Activated naive CD8-positive, alpha-beta T cell treated with anti-CD3 and anti-CD28 coated beads, Interleukin-2, amount 50 U/mL, for 24 hours (primary cell): ENCODE measurements around the gene RAC3.

Source experiments
- ATAC-seq: fragments of 150-1000 bp; cut with Tn5 transposase; one replicate; pipeline ENCODE4 v1.10.0; 2021
- DNase-seq: peaks from one replicate; pipeline ENCODE4 v3.0.0; 2021
- H3K27ac Mint-ChIP-seq: one replicate; pipeline ENCODE4 v1.8.0; 2021; ENCODE audit warnings: mild to moderate bottlenecking, mixed read lengths
- H3K27me3 Mint-ChIP-seq: one replicate; pipeline ENCODE4 v1.8.0; 2021; ENCODE audit warnings: mixed read lengths
- H3K36me3 Mint-ChIP-seq: one replicate; pipeline ENCODE4 v1.8.0; 2021; ENCODE audit warnings: low read depth, mixed read lengths
- H3K4me1 Mint-ChIP-seq: one replicate; pipeline ENCODE4 v1.8.0; 2021; ENCODE audit warnings: mixed read lengths
- H3K4me3 Mint-ChIP-seq: one replicate; pipeline ENCODE4 v1.8.0; 2021; ENCODE audit warnings: mild to moderate bottlenecking, moderate library complexity, mixed read lengths
- H3K9me3 Mint-ChIP-seq: one replicate; pipeline ENCODE4 v1.8.0; 2021; ENCODE audit warnings: mixed read lengths

The RAC3 gene

DNA sequence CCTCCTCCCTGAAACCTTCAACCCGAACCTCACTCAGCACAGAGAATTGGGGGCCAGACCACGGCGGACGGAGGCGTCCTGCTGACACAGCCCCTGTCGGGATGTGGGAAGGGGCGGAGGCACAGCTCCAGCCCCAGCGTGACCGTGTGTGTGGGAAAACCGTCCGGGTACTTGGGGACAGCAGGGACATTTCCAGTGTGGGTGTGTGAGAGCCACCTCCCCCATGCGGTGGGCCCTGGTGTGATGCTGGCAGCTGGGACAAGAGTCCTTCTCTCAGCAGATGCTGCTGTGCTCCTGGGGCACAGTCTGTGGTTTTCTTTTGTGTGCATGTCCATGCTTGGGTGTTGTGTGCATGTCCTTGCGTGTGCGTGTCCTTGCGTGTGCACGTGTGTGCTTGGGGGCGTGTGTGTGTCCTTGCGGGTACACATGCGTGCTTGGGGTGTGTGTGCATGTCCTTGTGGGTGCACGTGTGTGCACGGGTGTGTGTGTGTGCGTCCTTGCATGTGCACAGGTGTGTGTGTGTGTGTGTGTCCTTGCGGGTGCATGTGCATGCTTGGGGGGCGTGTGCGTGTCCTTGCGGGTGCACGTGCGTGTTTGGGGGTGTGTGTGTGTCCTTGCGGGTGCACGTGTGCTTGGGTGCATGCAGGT lies 25.7 kb upstream of the RAC3 start:
- no peak overlapping the region for H3K27ac Mint-ChIP-seq
- peaks cover 19% of the 10 kb centered on the region for H3K4me1 Mint-ChIP-seq

GRCh38 chr17:82006468-82007227 lies 24.8 kb upstream of the RAC3 start:
- Mint-ChIP-seq H3K4me3 (no peak overlapping the region), H3K9me3 (no peaks in the 10 kb centered on the region), H3K36me3 (no peaks in the 10 kb centered on the region), H3K4me1 (peaks cover 19% of the 10 kb centered on the region), H3K27me3 (no peaks in the 10 kb centered on the region), H3K27ac (no peak overlapping the region)
- DNase-seq (no peak), ATAC-seq (no peak)

More for the DNA sequence above, 25.7 kb upstream of the RAC3 start:
- no peaks in the 10 kb centered on the region for H3K9me3 Mint-ChIP-seq
- ATAC-seq (no peak), DNase-seq (no peak)
- no peaks in the 10 kb centered on the region for H3K36me3 Mint-ChIP-seq
- H3K4me3 Mint-ChIP-seq = no peak overlapping the region
- no peaks in the 10 kb centered on the region for H3K27me3 Mint-ChIP-seq

GRCh38 chr17:82007228-82007494 lies 24.3 kb upstream of the RAC3 start:
- ATAC-seq (no peak), DNase-seq (no peak)
- Mint-ChIP-seq H3K4me3 (no peak overlapping the region), H3K27ac (no peak overlapping the region), H3K9me3 (no peaks in the 10 kb centered on the region), H3K4me1 (peaks cover 19% of the 10 kb centered on the region), H3K27me3 (no peaks in the 10 kb centered on the region), H3K36me3 (no peaks in the 10 kb centered on the region)

DNA sequence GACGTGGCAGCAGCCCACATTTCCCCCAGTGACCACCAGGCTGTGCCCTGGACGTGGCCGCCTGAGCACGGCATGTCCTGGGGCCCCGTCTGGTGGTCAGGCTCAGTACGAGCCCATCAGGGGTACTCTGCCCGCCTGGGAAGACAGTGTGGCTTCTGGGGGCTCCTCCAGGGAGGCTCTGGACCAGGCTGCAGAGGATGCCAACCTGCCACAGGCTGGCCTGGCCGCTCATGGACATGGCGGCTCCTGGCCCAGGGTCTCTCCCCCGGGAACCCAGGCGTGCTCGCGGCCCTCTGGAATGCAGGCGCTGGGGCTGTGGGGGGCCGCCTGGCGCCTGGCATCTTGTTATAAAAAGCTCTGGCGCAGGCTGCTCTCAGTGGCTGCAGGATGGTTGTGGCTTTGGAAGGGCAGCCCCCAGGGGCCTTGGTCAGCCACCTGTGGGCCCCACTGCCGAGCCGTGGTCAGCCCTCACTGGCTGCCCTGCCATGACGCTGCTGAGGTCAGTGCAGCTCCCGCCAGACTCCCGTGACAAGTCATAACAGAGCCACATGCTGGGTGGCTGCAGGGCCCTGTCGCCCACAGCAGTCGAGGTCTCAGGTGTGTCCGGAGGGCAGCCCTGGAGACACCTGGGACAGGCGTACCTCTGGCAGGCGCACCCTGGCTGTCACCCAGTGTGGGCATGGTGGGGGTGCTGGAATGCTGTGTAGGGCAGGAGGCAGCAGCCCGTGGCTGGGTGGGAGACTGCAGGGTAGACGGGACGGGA lies 23.8 kb upstream of the RAC3 start:
- DNase-seq = no peak
- ATAC-seq = no peak
- Mint-ChIP-seq H3K27me3 (no peaks in the 10 kb centered on the region), H3K4me3 (no peak overlapping the region), H3K4me1 (peaks cover 19% of the 10 kb centered on the region), H3K36me3 (no peaks in the 10 kb centered on the region), H3K9me3 (no peaks in the 10 kb centered on the region), H3K27ac (no peak overlapping the region)

DNA sequence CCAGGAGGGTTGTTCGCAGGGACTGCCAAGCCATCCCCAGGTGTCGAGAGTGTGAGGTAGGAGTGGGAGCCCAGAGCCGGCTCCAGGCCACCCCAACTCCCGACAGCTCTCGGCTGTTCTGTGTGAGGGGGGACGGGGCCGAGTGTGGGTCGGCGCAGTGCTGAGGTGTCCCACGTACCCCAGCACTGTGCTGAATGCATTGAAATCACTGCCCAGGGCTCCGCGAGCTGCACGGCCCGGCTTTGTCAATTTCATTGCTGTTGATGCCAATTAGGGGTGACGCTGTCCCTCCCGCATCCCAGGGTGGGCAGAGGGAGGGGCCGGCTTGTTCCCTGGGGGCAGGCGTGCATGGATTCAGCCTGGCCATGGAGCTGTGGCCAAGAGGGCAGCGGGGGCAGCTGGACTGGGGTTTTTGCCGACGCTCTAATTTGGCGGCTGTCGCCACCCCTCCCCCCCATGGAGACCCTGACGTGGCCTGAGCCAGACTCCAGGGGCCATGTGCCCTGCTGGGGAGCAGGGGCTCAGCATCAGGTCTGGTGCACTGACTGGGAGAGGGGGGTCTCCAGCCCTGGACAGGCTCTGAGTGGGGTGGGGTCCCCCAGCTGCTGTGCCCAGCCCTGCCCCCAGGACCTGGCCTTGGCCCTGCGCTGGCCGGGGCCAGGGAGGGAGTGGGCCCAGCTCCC lies 23.1 kb upstream of the RAC3 start:
- Mint-ChIP-seq H3K9me3 (no peaks in the 10 kb centered on the region), H3K4me3 (no peak overlapping the region), H3K27me3 (no peaks in the 10 kb centered on the region), H3K27ac (no peak overlapping the region), H3K4me1 (peaks cover 15% of the 10 kb centered on the region), H3K36me3 (no peaks in the 10 kb centered on the region)
- no peak for ATAC-seq
- DNase-seq = no peak

DNA sequence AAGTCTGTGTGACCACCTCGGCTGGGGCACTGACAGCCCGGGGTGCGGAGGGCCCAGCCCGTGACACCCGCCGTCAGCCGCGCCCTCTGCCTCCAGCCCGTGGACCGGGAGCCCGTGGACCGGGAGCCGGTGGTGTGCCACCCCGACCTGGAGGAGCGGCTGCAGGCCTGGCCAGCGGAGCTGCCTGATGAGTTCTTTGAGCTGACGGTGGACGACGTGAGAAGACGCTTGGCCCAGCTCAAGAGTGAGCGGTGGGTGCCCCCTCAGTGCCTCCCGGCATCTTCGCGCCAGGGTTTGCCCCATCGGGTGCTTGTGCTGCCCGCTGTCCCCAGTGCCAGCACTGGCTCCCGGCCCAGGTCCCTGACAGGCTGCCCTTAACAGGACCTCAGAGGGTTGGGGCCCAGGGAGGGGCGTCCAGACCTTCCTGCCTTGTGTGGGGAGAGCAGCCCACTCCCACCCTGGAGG lies 22.5 kb upstream of the RAC3 start:
- no peaks in the 10 kb centered on the region for H3K9me3 Mint-ChIP-seq

GRCh38 chr17:82009413-82009812 lies 22.1 kb upstream of the RAC3 start:
- H3K4me1 Mint-ChIP-seq = peaks cover 9% of the 10 kb centered on the region
- H3K9me3 Mint-ChIP-seq = no peaks in the 10 kb centered on the region
- no peak overlapping the region for H3K4me3 Mint-ChIP-seq
- DNase-seq (peak; percentile 33), ATAC-seq (peak; percentile 47)
- H3K27ac Mint-ChIP-seq = no peak overlapping the region
- H3K27me3 Mint-ChIP-seq = no peaks in the 10 kb centered on the region
- no peaks in the 10 kb centered on the region for H3K36me3 Mint-ChIP-seq

More for the DNA sequence above, 22.5 kb upstream of the RAC3 start:
- Mint-ChIP-seq H3K27ac (no peak overlapping the region), H3K4me3 (no peak overlapping the region), H3K36me3 (no peaks in the 10 kb centered on the region), H3K4me1 (peaks cover 10% of the 10 kb centered on the region), H3K27me3 (no peaks in the 10 kb centered on the region)
- DNase-seq = no peak
- ATAC-seq = no peak

DNA sequence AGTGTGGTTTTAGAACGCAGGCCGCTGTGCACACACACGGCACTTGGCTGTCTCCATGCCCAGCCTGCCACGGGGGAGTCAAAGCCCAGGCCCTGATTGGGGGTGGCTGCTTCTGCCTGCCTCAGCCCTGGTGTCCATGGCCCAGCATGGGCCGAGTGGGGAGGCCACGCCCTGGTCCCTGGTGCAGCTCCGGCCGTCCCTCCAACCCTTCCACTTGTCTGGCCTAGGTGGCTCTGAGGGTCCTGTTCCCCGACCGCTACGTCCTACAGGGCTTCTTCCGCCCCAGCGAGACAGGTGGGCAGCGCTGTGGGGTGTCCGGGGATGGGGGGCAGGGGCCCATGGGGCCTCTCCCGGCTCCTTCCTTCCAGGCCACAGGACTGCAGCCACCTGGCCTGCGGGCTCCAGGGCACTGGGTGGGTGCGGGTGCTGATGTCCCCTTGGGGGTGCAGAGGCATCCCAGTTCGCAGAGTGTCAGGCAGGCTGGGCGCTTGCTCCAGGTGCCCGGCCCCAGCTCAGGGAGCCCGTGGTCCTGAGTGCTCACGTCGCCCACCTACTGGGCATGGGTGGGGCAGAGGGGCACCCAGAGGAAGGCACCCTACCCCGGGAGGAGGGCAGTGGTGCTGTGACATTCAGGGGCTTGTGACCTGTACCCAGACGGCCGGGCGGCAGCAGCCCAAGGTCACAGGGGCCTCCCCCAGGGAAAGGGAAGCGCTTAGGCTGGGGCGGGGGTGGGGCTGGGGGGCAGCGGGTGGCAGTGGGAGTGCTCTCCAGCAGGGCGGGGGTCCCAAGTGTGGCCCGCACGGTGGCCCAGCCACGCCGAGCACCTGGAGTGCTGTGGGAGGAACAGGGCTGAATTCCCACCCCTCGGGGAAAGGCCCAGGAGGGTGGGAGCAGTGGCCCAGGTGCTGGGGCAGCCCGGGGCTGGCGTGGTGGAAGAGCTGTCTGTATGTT lies 20.6 kb upstream of the RAC3 start:
- H3K9me3 Mint-ChIP-seq = no peaks in the 10 kb centered on the region
- peaks cover 8% of the 10 kb centered on the region for H3K4me1 Mint-ChIP-seq
- H3K36me3 Mint-ChIP-seq = no peaks in the 10 kb centered on the region
- H3K27ac Mint-ChIP-seq = no peak overlapping the region
- ATAC-seq (no peak), DNase-seq (no peak)
- H3K27me3 Mint-ChIP-seq = no peaks in the 10 kb centered on the region
- H3K4me3 Mint-ChIP-seq = no peak overlapping the region

- peaks cover 4% of the 10 kb centered on the region for H3K4me1 Mint-ChIP-seq
- H3K27ac Mint-ChIP-seq = no peak overlapping the region
- H3K4me3 Mint-ChIP-seq = no peak overlapping the region
- no peaks in the 10 kb centered on the region for H3K36me3 Mint-ChIP-seq
- ATAC-seq = no peak
- H3K9me3 Mint-ChIP-seq = no peaks in the 10 kb centered on the region
- no peaks in the 10 kb centered on the region for H3K27me3 Mint-ChIP-seq
- DNase-seq = no peak
Measured at GRCh38 chr17:82011617-82012187, 19.8 kb upstream of the RAC3 start.

- Mint-ChIP-seq H3K27ac (no peak overlapping the region), H3K4me3 (no peak overlapping the region), H3K9me3 (no peaks in the 10 kb centered on the region), H3K4me1 (peaks cover 4% of the 10 kb centered on the region), H3K36me3 (no peaks in the 10 kb centered on the region), H3K27me3 (no peaks in the 10 kb centered on the region)
- ATAC-seq (no peak), DNase-seq (no peak)
Measured at GRCh38 chr17:82012261-82012639, 19.2 kb upstream of the RAC3 start.

DNA sequence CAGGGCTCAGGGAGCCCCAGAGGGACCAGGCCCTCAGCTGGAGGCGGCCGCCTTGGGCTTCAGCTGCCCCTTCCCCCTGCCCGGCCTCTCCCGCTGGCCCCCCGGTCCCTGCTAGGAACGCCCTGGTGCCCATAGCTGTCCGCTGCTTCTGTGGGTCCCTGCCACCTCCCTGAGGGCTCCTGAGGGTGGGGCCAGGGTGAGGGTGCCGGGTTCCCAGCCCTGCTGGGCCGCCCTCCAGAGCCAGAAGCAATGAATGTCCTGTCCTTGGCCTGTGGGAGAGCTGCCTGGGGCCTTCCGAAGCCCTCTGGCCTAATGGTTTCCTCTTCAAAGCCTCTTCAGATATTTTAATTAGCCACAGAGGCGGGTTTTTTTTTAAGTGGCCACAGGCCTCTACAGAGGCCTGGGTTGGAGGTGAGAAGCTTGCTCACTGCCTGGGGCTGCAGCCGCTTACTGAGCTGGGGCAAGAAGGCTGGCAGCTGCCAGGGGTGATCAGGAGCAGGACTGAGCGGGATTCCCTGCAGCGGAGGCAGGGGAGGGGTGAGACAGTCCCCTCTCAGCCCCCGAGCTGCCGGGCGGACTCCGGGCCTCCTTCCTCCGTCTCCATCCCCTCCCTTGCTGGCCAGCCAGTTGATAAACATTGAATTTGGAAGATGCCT lies 18.7 kb upstream of the RAC3 start:
- Mint-ChIP-seq H3K9me3 (no peaks in the 10 kb centered on the region), H3K4me1 (peaks cover 4% of the 10 kb centered on the region), H3K4me3 (no peak overlapping the region), H3K27me3 (no peaks in the 10 kb centered on the region), H3K27ac (no peak overlapping the region), H3K36me3 (no peaks in the 10 kb centered on the region)
- ATAC-seq (no peak), DNase-seq (no peak)

GRCh38 chr17:82013341-82013740 lies 18.1 kb upstream of the RAC3 start:
- H3K27ac Mint-ChIP-seq = no peak overlapping the region
- no peaks in the 10 kb centered on the region for H3K9me3 Mint-ChIP-seq
- H3K36me3 Mint-ChIP-seq = no peaks in the 10 kb centered on the region
- H3K4me1 Mint-ChIP-seq = peaks cover 4% of the 10 kb centered on the region
- no peak for DNase-seq
- no peak for ATAC-seq
- no peak overlapping the region for H3K4me3 Mint-ChIP-seq
- H3K27me3 Mint-ChIP-seq = no peaks in the 10 kb centered on the region

GRCh38 chr17:82013772-82014321 lies 17.6 kb upstream of the RAC3 start:
- Mint-ChIP-seq H3K36me3 (peaks cover 4% of the 10 kb centered on the region), H3K27ac (no peak overlapping the region), H3K4me3 (no peak overlapping the region), H3K27me3 (no peaks in the 10 kb centered on the region), H3K9me3 (no peaks in the 10 kb centered on the region), H3K4me1 (peaks cover 4% of the 10 kb centered on the region)
- no peak for DNase-seq
- no peak for ATAC-seq
